ENCODE measurements around the gene FERD3L.
"Not testable (repeated sequence)": the region's sequence is repeated elsewhere in the genome, so short reads cannot be mapped to it uniquely, and the experiment has no call there.

Gene FERD3L

GRCh38 chr7:19144661-19145433, at the start of gene FERD3L:
TSS of gene FERD3L (minus strand) at chr7:19145421. CDS start at chr7:19145362, 59 bp downstream.
- DNase-seq (ENCODE audit: low spot score): peak; percentile 18

GRCh38 chr7:19194417-19194816, 49.2 kb upstream of the FERD3L start:
- not testable (repeated sequence) for DNase-seq (ENCODE audit: low spot score)

GRCh38 chr7:19181634-19182033, 36.4 kb upstream of the FERD3L start:
- no peak for DNase-seq (ENCODE audit: low spot score)

- no peak for DNase-seq (ENCODE audit: low spot score)
These were observed 33.4 kb upstream of the FERD3L start for GRCh38 chr7:19178595-19178994.

GRCh38 chr7:19177269-19177668, 32.0 kb upstream of the FERD3L start:
- no peak for DNase-seq (ENCODE audit: low spot score)

- DNase-seq (ENCODE audit: low spot score): no peak
These were observed 30.0 kb upstream of the FERD3L start for GRCh38 chr7:19175241-19175640.

- DNase-seq (ENCODE audit: low spot score): no peak
These were observed 16.4 kb upstream of the FERD3L start for GRCh38 chr7:19161671-19162070.

GRCh38 chr7:19146699-19147098, 1.5 kb upstream of the FERD3L start:
- peak; percentile 16 for DNase-seq (ENCODE audit: low spot score)

- DNase-seq (ENCODE audit: low spot score): no peak
These were observed 354 bp upstream of the FERD3L start for GRCh38 chr7:19145434-19146115.

GRCh38 chr7:19143881-19144574, 1.2 kb downstream of the FERD3L start:
- DNase-seq (ENCODE audit: low spot score): peak; percentile 32

GRCh38 chr7:19139706-19140327, 5.4 kb downstream of the FERD3L start:
- DNase-seq (ENCODE audit: low spot score): no peak

- DNase-seq (ENCODE audit: low spot score): peak; percentile 29
These were observed 11.3 kb downstream of the FERD3L start for GRCh38 chr7:19133886-19134285.

- no peak for DNase-seq (ENCODE audit: low spot score)
These were observed 11.8 kb downstream of the FERD3L start for GRCh38 chr7:19133390-19133789.

- DNase-seq (ENCODE audit: low spot score): no peak
These were observed 16.4 kb downstream of the FERD3L start for GRCh38 chr7:19128856-19129255.

GRCh38 chr7:19121977-19122588, 23.1 kb downstream of the FERD3L start:
- no peak for DNase-seq (ENCODE audit: low spot score)

- DNase-seq (ENCODE audit: low spot score): no peak
These were observed 25.2 kb downstream of the FERD3L start for GRCh38 chr7:19119870-19120486.

- DNase-seq (ENCODE audit: low spot score): no peak
These were observed 25.8 kb downstream of the FERD3L start for GRCh38 chr7:19119372-19119771.

- DNase-seq (ENCODE audit: low spot score): no peak
These were observed 26.4 kb downstream of the FERD3L start for GRCh38 chr7:19118636-19119371.

GRCh38 chr7:19117870-19118608, 27.2 kb downstream of the FERD3L start:
- DNase-seq (ENCODE audit: low spot score): no peak

All from GM03348 (cell line).